HL-60 (cell line): ENCODE data around the gene CFAP46.
"Not testable (repeated sequence)": the region's sequence is repeated elsewhere in the genome, so short reads cannot be mapped to it uniquely, and the experiment has no call there.

ENCODE experiments used
- POLR2AphosphoS5 ChIP-seq: IDR thresholded peaks from 2 replicates; pipeline ENCODE4 v1.6.1; 2012; ENCODE audit warnings: low read depth
- SPI1 ChIP-seq: IDR thresholded peaks from 2 replicates; pipeline ENCODE4 v1.6.1; 2012; ENCODE audit warnings: low read depth, mild to moderate bottlenecking, borderline replicate concordance
- TF ChIP-seq, protein P1 (sequence below): IDR thresholded peaks from one replicate; pipeline ENCODE4 v1.5.1; 2011; ENCODE audit warnings: low read length, control low read depth, inconsistent platforms; ENCODE audit not compliant: insufficient read depth
- TF ChIP-seq, protein P2 (sequence below): IDR thresholded peaks from 2 replicates; pipeline ENCODE4 v1.6.1; 2012; ENCODE audit warnings: low read depth; ENCODE audit not compliant: insufficient replicate concordance

DNA sequence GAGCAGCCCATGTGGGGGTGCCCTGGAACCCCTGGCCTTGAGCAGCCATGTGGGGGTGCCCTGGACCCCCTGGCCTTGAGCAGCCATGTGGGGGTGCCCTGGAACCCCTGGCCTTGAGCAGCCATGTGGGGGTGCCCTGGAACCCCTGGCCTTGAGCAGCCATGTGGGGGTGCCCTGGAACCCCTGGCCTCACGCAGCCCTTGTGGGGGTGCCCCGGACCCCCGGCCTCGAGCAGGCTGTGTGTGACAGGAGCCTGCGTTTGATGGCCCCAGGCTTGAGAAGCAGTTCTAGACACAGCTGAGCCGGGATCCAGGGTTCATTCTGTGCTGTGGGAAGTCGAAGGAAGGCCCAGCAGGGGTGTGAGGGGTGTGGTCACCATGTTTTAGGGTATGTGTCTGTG is 19.0 kb downstream of the CFAP46 start:
- TF ChIP-seq, protein P1, sequence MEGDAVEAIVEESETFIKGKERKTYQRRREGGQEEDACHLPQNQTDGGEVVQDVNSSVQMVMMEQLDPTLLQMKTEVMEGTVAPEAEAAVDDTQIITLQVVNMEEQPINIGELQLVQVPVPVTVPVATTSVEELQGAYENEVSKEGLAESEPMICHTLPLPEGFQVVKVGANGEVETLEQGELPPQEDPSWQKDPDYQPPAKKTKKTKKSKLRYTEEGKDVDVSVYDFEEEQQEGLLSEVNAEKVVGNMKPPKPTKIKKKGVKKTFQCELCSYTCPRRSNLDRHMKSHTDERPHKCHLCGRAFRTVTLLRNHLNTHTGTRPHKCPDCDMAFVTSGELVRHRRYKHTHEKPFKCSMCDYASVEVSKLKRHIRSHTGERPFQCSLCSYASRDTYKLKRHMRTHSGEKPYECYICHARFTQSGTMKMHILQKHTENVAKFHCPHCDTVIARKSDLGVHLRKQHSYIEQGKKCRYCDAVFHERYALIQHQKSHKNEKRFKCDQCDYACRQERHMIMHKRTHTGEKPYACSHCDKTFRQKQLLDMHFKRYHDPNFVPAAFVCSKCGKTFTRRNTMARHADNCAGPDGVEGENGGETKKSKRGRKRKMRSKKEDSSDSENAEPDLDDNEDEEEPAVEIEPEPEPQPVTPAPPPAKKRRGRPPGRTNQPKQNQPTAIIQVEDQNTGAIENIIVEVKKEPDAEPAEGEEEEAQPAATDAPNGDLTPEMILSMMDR: not testable (repeated sequence)
- TF ChIP-seq, protein P2, sequence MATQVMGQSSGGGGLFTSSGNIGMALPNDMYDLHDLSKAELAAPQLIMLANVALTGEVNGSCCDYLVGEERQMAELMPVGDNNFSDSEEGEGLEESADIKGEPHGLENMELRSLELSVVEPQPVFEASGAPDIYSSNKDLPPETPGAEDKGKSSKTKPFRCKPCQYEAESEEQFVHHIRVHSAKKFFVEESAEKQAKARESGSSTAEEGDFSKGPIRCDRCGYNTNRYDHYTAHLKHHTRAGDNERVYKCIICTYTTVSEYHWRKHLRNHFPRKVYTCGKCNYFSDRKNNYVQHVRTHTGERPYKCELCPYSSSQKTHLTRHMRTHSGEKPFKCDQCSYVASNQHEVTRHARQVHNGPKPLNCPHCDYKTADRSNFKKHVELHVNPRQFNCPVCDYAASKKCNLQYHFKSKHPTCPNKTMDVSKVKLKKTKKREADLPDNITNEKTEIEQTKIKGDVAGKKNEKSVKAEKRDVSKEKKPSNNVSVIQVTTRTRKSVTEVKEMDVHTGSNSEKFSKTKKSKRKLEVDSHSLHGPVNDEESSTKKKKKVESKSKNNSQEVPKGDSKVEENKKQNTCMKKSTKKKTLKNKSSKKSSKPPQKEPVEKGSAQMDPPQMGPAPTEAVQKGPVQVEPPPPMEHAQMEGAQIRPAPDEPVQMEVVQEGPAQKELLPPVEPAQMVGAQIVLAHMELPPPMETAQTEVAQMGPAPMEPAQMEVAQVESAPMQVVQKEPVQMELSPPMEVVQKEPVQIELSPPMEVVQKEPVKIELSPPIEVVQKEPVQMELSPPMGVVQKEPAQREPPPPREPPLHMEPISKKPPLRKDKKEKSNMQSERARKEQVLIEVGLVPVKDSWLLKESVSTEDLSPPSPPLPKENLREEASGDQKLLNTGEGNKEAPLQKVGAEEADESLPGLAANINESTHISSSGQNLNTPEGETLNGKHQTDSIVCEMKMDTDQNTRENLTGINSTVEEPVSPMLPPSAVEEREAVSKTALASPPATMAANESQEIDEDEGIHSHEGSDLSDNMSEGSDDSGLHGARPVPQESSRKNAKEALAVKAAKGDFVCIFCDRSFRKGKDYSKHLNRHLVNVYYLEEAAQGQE: not testable (repeated sequence)
- TF ChIP-seq SPI1, POLR2AphosphoS5: not testable (repeated sequence)
